ENCODE measurements around the gene ATP8A2. TPM values are rescaled to one million over a fixed set of nuclear protein-coding genes. Genes with fewer than 3 reads are reported as not detected.
"Not testable (repeated sequence)": the region's sequence is repeated elsewhere in the genome, so short reads cannot be mapped to it uniquely, and the experiment has no call there.

Gene ATP8A2
- total RNA-seq, 4 donors from 2014 or later = 0.13 to 0.24 (median 0.20) TPM

DNA sequence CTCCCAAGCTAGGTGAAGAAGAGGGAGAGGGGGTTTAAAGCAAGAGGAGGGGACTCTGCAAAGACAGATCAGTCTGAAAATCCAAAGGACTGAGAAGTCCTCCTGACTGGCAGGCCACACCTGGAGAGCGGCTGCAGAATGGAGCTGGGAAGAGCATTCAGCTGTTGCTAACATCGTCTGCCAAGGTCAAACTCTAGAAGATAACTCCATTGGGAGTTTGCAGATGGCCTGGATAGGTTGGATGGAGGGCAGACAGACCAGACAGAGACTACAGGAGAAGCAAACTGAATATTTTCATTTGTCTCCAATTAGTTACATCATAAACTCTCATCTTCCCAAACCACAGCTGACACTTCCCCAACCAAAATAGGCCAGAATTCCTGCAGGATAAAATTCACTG lies 699.9 kb downstream of the ATP8A2 start:
- Histone ChIP-seq H3K27ac (no peak overlapping the region), H3K4me3 (no peak overlapping the region), H3K9me3 (no peaks in the 10 kb centered on the region), H3K4me1 (no peaks in the 10 kb centered on the region), H3K27me3 (peaks cover 18% of the 10 kb centered on the region), H3K36me3 (no peaks in the 10 kb centered on the region)
- 74% methylated on average over 2 of the region's 2 CpGs for WGBS
- TF ChIP-seq POLR2A (IDR thresholded peaks at IDR 0.05) (no peak), CTCF (IDR thresholded peaks at IDR 0.05) (no peak), POLR2AphosphoS5 (IDR thresholded peaks at IDR 0.05) (no peak), EP300 (IDR thresholded peaks at IDR 0.05) (no peak)
- DNase-seq (ENCODE audit: low spot score in 2 of 2) = no peak

- not testable (repeated sequence) for H3K4me1 ChIP-seq; DNase-seq (ENCODE audit: low spot score in 2 of 2); H3K36me3 ChIP-seq; H3K4me3 ChIP-seq; H3K27ac ChIP-seq; H3K9me3 ChIP-seq
- 20% methylated on average over 7 of the region's 7 CpGs for WGBS
- H3K27me3 ChIP-seq = peaks cover 21% of the 10 kb centered on the region
Measured at GRCh38 chr13:26072335-26072734, 700.6 kb downstream of the ATP8A2 start.

- Histone ChIP-seq H3K4me3 (no peak overlapping the region), H3K27me3 (peaks cover 21% of the 10 kb centered on the region), H3K9me3 (no peaks in the 10 kb centered on the region), H3K4me1 (no peaks in the 10 kb centered on the region), H3K27ac (no peak overlapping the region), H3K36me3 (no peaks in the 10 kb centered on the region)
- 31% methylated on average over 9 of the region's 16 CpGs for WGBS
- no peak for DNase-seq (ENCODE audit: low spot score in 2 of 2)
- TF ChIP-seq EP300 (IDR thresholded peaks at IDR 0.05) = no peak
- TF ChIP-seq POLR2AphosphoS5 (IDR thresholded peaks at IDR 0.05) = no peak
- TF ChIP-seq POLR2A (IDR thresholded peaks at IDR 0.05) = no peak
- no peak for TF ChIP-seq CTCF (IDR thresholded peaks at IDR 0.05)
Measured at GRCh38 chr13:26074706-26075105, 702.9 kb downstream of the ATP8A2 start.

Other genes with a start within 250 kb of the ATP8A2 start
- under 1 TPM in 3 of 4 donors, not detected in 1; 0.05 to 0.32 (median 0.13) TPM for gene AMER2, start 199.7 kb upstream of the ATP8A2 start, total RNA-seq
- 10 to 100 TPM; 11.0 to 14.3 (median 12.1) TPM for gene MTMR6, start 84.5 kb upstream of the ATP8A2 start, total RNA-seq
- gene NUP58, start 70.3 kb upstream of the ATP8A2 start, total RNA-seq = 10 to 100 TPM; 27.6 to 54.3 (median 39.9) TPM